Measurements from ENCODE around the gene CHORDC1.
"Not testable (repeated sequence)": the region's sequence is repeated elsewhere in the genome, so short reads cannot be mapped to it uniquely, and the experiment has no call there.

CHORDC1 gene

GRCh38 chr11:90216611-90217010, 6.2 kb downstream of the CHORDC1 start:
- DNase-seq (ENCODE audit: low read depth in 2 of 2) = no peak

DNA sequence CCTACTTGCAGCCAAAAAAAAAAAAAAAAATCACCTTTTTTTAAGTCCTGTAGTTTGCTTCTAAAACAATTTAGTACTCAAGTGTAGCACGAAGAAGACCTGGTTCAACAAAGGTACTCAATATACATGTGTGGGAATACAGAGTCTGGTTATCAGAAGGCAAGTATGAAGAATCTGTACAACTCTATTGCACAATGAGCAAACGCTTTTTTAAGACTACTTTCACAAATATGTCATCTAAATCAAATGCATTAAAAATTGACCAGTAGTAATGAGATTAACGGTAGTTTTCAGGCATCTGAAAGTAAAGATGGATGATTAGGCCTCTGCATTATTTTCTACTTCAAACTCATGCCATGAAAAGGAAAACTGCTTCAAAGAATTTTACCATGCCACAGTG, 9.5 kb downstream of the CHORDC1 start:
- no peak for DNase-seq (ENCODE audit: low read depth in 2 of 2)

- no peak for DNase-seq (ENCODE audit: low read depth in 2 of 2)
Measured at GRCh38 chr11:90208857-90209256, 14.0 kb downstream of the CHORDC1 start.

DNA sequence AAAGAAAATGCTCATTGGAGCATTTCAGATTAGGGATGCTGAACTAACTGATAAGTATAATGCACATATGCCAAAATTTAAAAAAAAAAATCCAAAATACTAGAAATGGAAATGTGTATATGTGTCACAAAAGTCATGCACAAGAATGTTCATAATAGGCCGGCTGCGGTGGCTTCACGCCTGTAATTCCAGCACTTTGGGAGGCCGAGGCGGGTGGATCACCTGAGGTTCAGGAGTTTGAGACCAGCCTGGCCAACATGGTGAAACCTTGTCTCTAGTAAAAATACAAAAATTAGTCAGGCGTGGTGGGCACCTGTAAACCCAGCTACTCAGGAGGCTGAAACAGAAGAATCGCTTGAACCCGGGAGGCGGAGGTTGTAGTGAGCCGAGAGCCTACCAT, 14.9 kb downstream of the CHORDC1 start:
- not testable (repeated sequence) for DNase-seq (ENCODE audit: low read depth in 2 of 2)

DNA sequence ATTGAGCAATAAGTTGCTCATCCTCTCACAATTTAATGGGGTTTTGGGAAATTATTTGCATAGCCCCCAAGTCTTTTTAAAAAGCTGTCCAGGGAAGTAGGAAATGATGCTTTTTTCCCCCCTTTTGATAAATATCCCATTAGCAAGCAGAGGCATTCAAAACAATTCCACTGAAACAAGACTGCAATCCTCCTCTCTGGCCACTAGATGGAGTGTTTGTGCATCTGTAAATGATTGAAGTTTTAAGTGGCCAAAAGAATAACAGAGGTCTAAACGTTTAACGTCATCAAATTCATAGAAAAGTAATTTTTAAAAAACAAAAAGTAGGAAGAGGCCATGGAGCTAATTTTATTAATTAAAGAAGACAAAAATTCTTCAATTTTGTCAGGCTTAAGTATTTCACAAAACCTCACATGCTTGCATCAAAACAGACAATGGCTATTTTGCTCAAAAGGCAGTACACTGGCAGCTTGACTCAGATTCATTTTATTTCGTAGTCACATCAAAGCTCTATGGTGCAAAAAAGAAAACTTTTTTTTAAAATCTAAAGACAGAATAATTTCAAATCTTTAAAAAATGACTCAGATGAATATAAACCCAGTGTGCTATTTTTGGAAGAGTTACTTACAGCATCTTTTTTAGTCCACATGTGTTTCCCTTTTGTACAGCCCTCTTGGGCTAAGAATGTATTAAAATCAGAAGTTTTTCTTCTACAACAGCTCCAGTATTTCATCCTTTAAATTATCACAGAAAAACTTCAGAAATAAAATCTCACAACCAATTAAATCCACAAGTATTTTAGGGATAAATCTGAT, 17.8 kb downstream of the CHORDC1 start:
- no peak for DNase-seq (ENCODE audit: low read depth in 2 of 2)

DNA sequence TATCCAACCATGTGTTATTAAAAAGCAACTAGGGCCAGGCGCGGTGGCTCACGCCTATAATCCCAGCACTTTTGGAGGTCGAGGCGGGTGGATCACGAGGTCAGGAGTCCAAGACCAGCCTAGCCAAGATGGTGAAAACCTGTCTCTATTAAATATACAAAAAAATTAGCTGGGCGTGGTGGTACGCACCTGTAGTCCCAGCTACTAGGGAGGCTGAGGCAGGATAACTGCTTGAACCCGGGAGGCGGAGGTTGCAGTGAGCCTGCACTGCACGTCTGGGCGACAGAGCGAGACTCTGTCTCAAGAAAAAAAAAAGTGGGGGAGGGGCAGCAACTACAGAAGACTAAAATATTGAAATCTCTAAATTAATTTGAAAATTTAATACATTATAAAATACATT, 18.4 kb downstream of the CHORDC1 start:
- no peak for DNase-seq (ENCODE audit: low read depth in 2 of 2)

DNA sequence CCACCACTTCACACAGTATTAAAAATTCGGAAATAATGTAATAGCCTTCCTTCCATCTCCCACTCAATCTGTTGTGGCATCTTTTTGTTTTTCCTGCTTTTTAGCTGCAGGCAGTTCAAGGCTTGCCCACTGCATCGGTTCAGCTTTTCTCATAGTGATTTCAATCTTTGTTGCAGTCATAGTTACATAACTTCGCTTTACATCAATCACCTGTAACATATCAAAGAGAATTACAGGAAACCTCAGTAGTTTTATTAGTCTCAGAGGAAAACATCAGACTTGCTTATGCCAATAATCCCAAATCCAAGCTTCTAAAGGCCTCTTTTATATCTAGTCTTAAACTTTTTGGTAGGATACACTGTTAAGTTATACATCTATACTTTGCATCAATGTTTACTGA, 20.5 kb downstream of the CHORDC1 start:
- DNase-seq (ENCODE audit: low read depth in 2 of 2) = no peak

GRCh38 chr11:90197377-90197776, 25.5 kb downstream of the CHORDC1 start:
- DNase-seq (ENCODE audit: low read depth in 2 of 2) = no peak

DNA sequence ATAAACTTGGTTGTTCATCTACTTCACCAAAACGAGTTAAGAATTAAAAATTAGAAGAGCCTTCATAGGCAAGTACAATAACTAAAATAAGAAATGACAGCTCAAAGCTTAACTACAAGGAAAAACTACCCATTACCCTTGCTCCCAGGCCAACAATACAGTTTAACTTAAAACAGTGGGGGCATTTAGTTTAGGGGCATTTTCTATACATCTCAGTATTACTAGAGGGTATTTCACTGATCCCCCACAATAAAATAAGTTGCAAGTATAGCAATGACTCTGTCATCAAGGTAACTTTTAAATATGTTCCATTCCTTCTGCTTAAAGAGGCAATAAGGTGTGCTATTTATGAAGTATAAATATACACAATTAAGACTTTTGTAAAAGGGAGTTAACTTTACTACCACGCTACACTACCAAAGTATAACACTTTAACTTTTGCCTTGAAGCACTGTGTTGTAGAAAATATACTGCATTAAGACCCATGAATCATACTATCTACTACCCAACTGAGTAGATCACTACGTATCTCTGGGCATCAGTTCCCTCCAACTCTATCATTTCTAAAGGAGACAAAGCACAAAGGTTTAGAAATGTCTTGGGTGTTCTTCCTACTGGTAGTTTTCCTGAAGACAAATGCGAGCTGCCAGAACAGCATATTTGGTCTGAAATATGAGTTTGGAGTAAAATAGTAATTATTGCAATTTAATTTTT, 29.8 kb downstream of the CHORDC1 start:
- no peak for DNase-seq (ENCODE audit: low read depth in 2 of 2)

DNA sequence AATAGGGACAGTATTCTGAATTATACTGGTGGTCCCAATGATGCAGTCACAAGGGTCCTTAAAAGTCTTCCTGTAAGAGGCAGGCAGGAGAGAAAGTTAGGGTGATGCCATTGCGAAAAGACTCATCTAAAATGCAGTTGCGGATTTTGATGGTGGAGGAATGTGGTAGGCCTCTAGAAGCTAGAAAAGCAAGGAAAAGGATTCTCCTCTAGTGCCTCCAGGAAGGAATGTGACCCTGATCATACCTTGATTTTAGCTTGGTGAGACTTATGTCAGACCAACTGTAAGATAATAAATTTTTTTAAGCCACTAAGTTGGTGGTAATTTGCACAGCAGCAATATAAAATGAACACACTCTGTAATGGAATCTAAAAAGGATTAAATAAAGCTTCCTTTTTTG, 33.8 kb downstream of the CHORDC1 start:
- DNase-seq (ENCODE audit: low read depth in 2 of 2) = no peak

DNA sequence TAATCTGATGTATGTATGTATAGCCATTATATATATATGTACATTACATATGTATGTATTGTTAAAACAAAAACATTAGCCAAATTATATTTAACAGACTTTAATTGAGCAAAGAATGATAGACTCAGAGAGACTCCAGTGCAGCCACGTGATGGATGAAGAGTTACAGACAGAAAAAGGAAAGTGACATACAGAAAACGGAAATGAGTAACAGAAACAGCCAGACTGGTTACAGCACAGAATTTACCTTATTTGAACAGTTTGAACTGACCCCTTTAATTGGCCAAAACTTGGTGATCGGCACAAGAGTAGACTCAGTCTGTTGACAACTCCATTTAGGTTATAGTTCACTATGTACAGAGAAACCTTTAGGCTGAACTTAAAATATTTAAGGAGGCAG, 35.0 kb downstream of the CHORDC1 start:
- DNase-seq (ENCODE audit: low read depth in 2 of 2) = no peak

GRCh38 chr11:90179923-90180322, 42.9 kb downstream of the CHORDC1 start:
- DNase-seq (ENCODE audit: low read depth in 2 of 2) = no peak

DNA sequence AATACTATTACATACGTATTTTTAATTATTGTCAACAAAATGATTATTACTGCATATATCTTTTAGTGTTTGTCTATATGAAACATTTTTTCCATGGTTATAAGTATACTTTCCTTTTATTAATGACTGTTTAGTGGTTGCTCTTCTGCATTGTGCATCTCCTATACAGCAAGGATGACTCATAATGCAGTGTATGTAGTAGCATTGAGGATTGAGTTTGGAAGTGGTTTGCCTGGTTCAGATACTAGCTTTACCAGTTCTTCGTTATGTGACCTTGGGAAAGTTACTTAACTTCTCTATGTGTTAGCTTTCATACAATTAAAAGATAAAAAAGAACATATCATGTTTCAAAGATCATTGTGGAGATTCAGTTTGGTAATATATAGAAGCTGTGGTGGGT, 44.1 kb downstream of the CHORDC1 start:
- DNase-seq (ENCODE audit: low read depth in 2 of 2) = no peak

DNA sequence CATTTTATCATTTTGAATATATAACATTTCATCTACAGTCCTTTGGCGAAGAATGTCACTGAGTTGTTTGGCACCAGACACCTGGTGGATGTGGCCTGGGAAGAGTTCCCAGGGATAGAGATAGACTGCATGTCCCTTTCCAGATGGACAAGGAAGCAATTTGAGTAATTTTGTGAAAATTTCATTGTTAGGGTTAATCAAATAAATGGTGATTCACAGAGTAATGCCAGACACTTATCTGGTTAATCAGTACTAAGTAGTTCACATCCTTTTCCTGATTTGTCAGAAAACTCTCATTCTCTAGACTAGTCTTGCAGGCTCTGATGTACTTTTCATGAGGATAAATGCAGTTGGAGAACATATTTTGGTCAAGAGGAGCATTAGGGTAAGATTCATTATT, 46.8 kb downstream of the CHORDC1 start:
- DNase-seq (ENCODE audit: low read depth in 2 of 2) = no peak

DNA sequence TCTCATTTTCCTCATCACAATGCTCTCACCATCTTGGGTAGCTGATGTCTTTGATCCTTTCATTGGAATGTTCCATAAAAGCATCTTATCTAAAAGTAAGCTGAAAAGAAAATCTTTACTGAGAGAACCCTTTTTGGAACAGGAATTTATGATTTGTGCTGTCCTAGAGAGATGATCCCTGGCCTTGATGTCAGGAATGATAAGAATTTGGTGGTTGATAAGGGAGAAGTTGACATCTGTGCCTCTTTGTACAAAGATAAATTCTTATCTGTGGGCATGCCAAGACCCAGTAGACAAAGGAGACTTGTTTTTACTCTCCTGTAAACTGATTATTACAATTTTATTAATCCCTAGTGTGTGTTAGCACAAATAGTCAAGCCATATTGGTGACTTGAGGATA, 51.5 kb downstream of the CHORDC1 start:
- DNase-seq (ENCODE audit: low read depth in 2 of 2) = no peak

DNA sequence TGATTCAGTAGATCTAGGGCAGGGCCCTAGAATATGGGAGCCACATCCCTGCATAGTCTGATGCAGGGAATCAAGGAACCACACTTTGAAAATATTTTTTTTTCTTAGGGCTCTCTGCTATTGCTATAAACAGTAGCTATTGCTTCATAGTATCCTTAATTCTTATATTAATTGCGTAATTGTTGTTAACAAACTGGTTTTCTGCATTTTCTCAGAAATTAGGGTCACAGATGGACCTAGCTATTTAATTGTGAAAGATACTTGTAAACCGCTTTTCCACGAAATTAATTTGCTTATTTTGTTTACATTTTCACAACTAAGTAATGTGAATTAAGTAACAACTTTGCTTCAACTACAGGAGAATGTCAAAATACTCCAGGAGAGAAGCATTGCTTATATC, 54.3 kb downstream of the CHORDC1 start:
- no peak for DNase-seq (ENCODE audit: low read depth in 2 of 2)

GRCh38 chr11:90167704-90168103, 55.1 kb downstream of the CHORDC1 start:
- DNase-seq (ENCODE audit: low read depth in 2 of 2) = not testable (repeated sequence)

GRCh38 chr11:90166982-90167573, 55.8 kb downstream of the CHORDC1 start:
- not testable (repeated sequence) for DNase-seq (ENCODE audit: low read depth in 2 of 2)

All from stimulated activated CD8-positive, alpha-beta memory T cell treated with anti-CD3 and anti-CD28 coated beads, Interleukin-15, amount 100 ng/mL, for 48 hours (primary cell).